DMS 273 treated with DMSO at 0.1 percent for 48 hours (cell line): ENCODE measurements around the gene MMP14.
A peak's percentile ranks its signal among the peaks of the same experiment; 100 is the strongest.
"Not testable (repeated sequence)": the region's sequence is repeated elsewhere in the genome, so short reads cannot be mapped to it uniquely, and the experiment has no call there.

ENCODE experiments used
- DNase-seq: peaks from one replicate; lab custom pipeline; 2025; lab: John Stamatoyannopoulos, UW

The MMP14 gene

GRCh38 chr14:22842211-22843122 lies 6.1 kb downstream of the MMP14 start:
- no peak for DNase-seq

GRCh38 chr14:22843123-22843925 lies 6.9 kb downstream of the MMP14 start:
- DNase-seq, result no peak

- DNase-seq, result no peak
These were observed 8.1 kb downstream of the MMP14 start for GRCh38 chr14:22844221-22845102.

GRCh38 chr14:22845103-22845394 lies 8.7 kb downstream of the MMP14 start:
- DNase-seq, result no peak

GRCh38 chr14:22845821-22846625 lies 9.6 kb downstream of the MMP14 start:
- no peak for DNase-seq

- DNase-seq, result no peak
These were observed 10.5 kb downstream of the MMP14 start for GRCh38 chr14:22846811-22847307.

- DNase-seq, result no peak
These were observed 11.4 kb downstream of the MMP14 start for GRCh38 chr14:22847661-22848341.

GRCh38 chr14:22848351-22849164 lies 12.2 kb downstream of the MMP14 start:
- no peak for DNase-seq

GRCh38 chr14:22849212-22849819 lies 12.9 kb downstream of the MMP14 start:
- DNase-seq, result no peak

GRCh38 chr14:22850944-22851764 lies 14.8 kb downstream of the MMP14 start:
- DNase-seq, result no peak

GRCh38 chr14:22852178-22852577 lies 15.8 kb downstream of the MMP14 start:
- not testable (repeated sequence) for DNase-seq

- no peak for DNase-seq
These were observed 16.2 kb downstream of the MMP14 start for GRCh38 chr14:22852599-22852939.

GRCh38 chr14:22852940-22853767 lies 16.8 kb downstream of the MMP14 start:
- DNase-seq, result peak; percentile 90

GRCh38 chr14:22854296-22854695 lies 17.9 kb downstream of the MMP14 start:
- DNase-seq, result not testable (repeated sequence)

GRCh38 chr14:22854963-22855724 lies 18.8 kb downstream of the MMP14 start:
- no peak for DNase-seq

GRCh38 chr14:22856428-22856827 lies 20.0 kb downstream of the MMP14 start:
- DNase-seq, result no peak

GRCh38 chr14:22860377-22860776 lies 24.0 kb downstream of the MMP14 start:
- not testable (repeated sequence) for DNase-seq
